Measurements from ENCODE around the gene PRG3.

- TF ChIP-seq CTCF (IDR thresholded peaks at IDR 0.05) (no peak), EP300 (IDR thresholded peaks at IDR 0.05) (no peak), POLR2AphosphoS5 (IDR thresholded peaks at IDR 0.05) (no peak), POLR2A (IDR thresholded peaks at IDR 0.05) (no peak)
Observed at GRCh38 chr11:57357856-57358255, 23.1 kb downstream of the PRG3 start.
